ENCODE data around the gene PDE11A. TPM values are rescaled to one million over a fixed set of nuclear protein-coding genes. Genes with fewer than 3 reads are reported as not detected.

PDE11A gene
- total RNA-seq, 4 donors from 2014 or later = under 0.01 to 0.58 (median under 0.01) TPM; not detected in 1

GRCh38 chr2:177817300-177817699 lies 255.3 kb downstream of the PDE11A start:
- Histone ChIP-seq H3K27ac (replicated peaks in 1 of 4) (no peak overlapping the region), H3K9me3 (no peaks in the 10 kb centered on the region), H3K27me3 (no peaks in the 10 kb centered on the region), H3K36me3 (no peaks in the 10 kb centered on the region), H3K4me3 (no peak overlapping the region), H3K4me1 (no peaks in the 10 kb centered on the region)
- intact Hi-C loops (cut with DNase I) = no loop called here
- TF ChIP-seq POLR2A (IDR thresholded peaks at IDR 0.05; ENCODE audit: low read depth) = no peak
- TF ChIP-seq CTCF (IDR thresholded peaks at IDR 0.05) = no peak
- no peak for TF ChIP-seq EP300 (IDR thresholded peaks at IDR 0.05)
- no peak for TF ChIP-seq POLR2AphosphoS5 (IDR thresholded peaks at IDR 0.05)
- DNase-seq (ENCODE audit: extremely low spot score) = no peak
- 77% methylated on average over 4 of the region's 4 CpGs for WGBS

- Histone ChIP-seq H3K9me3 (no peaks in the 10 kb centered on the region), H3K4me1 (no peaks in the 10 kb centered on the region), H3K36me3 (no peaks in the 10 kb centered on the region), H3K4me3 (no peak overlapping the region), H3K27ac (replicated peaks in 1 of 4) (no peak overlapping the region), H3K27me3 (no peaks in the 10 kb centered on the region)
- intact Hi-C loops (cut with DNase I) = no loop called here
- TF ChIP-seq POLR2A (IDR thresholded peaks at IDR 0.05; ENCODE audit: low read depth) = no peak
- no peak for DNase-seq (ENCODE audit: extremely low spot score)
These were observed 255.8 kb downstream of the PDE11A start for GRCh38 chr2:177816766-177817165.

- H3K27me3 ChIP-seq = no peaks in the 10 kb centered on the region
- no peak for DNase-seq (ENCODE audit: extremely low spot score)
- no peak overlapping the region for H3K27ac ChIP-seq (replicated peaks in 1 of 4)
- H3K36me3 ChIP-seq = no peaks in the 10 kb centered on the region
- intact Hi-C loops (cut with DNase I) = no loop called here
- 82% methylated on average over 2 of the region's 2 CpGs for WGBS
- H3K9me3 ChIP-seq = no peaks in the 10 kb centered on the region
- H3K4me1 ChIP-seq = no peaks in the 10 kb centered on the region
- no peak overlapping the region for H3K4me3 ChIP-seq
- TF ChIP-seq EP300 (IDR thresholded peaks at IDR 0.05) = no peak
These were observed 259.7 kb downstream of the PDE11A start for GRCh38 chr2:177812713-177813396.

GRCh38 chr2:177810906-177811305 lies 261.7 kb downstream of the PDE11A start:
- H3K27me3 ChIP-seq = no peaks in the 10 kb centered on the region
- H3K27ac ChIP-seq (replicated peaks in 1 of 4) = no peak overlapping the region
- H3K4me1 ChIP-seq = no peaks in the 10 kb centered on the region
- no peak for TF ChIP-seq POLR2AphosphoS5 (IDR thresholded peaks at IDR 0.05)
- no peak for TF ChIP-seq POLR2A (IDR thresholded peaks at IDR 0.05; ENCODE audit: low read depth)
- no peak for TF ChIP-seq CTCF (IDR thresholded peaks at IDR 0.05)
- no peak for TF ChIP-seq EP300 (IDR thresholded peaks at IDR 0.05)
- peaks cover 0 to 4% (median 0%) of the 10 kb centered on the region in 4 donors for H3K9me3 ChIP-seq
- H3K4me3 ChIP-seq = no peak overlapping the region
- no peaks in the 10 kb centered on the region for H3K36me3 ChIP-seq
- DNase-seq (ENCODE audit: extremely low spot score) = no peak
- intact Hi-C loops (cut with DNase I) = no loop called here

- intact Hi-C loops (cut with DNase I) = no loop called here
- Histone ChIP-seq H3K9me3 (peaks cover 0 to 4% (median 0%) of the 10 kb centered on the region in 4 donors), H3K4me1 (no peaks in the 10 kb centered on the region), H3K36me3 (no peaks in the 10 kb centered on the region), H3K27ac (replicated peaks in 1 of 4) (no peak overlapping the region), H3K27me3 (no peaks in the 10 kb centered on the region), H3K4me3 (no peak overlapping the region)
- TF ChIP-seq CTCF (IDR thresholded peaks at IDR 0.05) (no peak), POLR2A (IDR thresholded peaks at IDR 0.05; ENCODE audit: low read depth) (no peak), EP300 (IDR thresholded peaks at IDR 0.05) (no peak), POLR2AphosphoS5 (IDR thresholded peaks at IDR 0.05) (no peak)
- no peak for DNase-seq (ENCODE audit: extremely low spot score)
- WGBS = 95% methylated on average over 1 of the region's 1 CpG
These were observed 263.4 kb downstream of the PDE11A start for GRCh38 chr2:177808984-177809809.
